ENCODE data around the gene TNFRSF12A.

Gene TNFRSF12A

DNA sequence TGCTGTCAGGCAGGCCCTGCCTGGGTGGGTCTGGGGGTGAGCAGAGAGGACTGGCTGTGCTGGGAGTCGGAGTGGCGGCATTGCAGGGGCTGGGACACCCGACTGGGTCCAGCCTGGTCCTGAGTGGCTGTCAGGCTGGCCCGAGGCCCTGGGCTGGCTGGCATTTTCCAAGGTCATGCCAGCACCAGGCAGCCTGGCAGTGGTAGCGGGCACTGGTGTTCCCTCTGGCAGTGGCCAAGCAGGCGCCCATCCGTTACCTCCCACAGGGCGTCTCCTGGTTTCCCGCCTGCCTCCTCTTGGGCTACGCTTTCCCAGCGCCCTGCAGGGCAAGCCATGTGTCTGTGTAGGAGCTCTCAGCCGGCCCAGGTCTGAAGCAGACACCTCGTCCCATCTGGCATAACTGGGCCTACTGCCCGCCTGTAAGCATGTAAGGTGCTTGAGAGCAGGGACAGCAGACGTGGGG is 34.2 kb upstream of the TNFRSF12A start:
- DNase-seq (ENCODE audit: low read depth, low spot score) = no peak

- DNase-seq (ENCODE audit: low read depth, low spot score) = no peak
Observed at GRCh38 chr16:2986623-2987188, 33.5 kb upstream of the TNFRSF12A start.

DNA sequence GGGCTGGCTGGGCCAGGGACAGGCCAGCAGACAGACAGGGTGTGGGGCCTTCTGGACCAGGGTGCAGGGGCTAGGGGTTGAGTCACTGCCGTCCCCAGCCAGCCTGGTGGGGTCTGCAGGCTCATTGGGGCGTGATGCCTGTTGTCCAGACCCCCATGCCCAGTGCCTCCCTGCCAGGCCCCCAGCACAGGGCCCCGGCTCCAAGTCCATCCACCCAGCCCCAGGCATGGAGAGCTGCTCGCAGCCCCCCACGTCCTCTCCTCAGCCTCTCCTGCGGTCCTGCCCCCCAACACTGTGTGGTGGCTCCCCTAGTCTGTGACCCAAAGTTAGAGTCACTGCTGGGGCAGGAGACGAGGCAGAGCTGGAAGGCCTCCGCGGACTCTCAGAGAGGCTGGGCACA is 32.9 kb upstream of the TNFRSF12A start:
- no peak for DNase-seq (ENCODE audit: low read depth, low spot score)

DNA sequence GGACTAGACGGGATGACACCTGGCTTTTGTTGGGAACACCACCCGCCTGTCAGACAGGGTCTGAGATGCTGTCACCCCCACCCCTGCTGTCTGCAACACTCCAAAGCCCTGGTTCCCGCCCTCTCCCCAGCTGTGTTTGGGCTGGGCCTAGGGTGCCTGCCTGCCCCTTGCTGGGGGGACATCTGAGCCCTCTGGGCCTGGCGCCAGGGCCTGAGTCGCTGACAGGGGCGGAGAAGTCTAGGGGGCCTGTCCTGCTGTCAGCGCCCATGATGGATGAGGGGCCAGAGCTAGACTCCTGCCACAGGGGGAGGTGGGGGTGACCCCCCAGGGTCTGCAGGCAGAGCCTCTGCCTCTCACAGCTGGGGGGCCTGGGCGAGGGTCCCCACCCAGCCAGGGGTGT is 32.3 kb upstream of the TNFRSF12A start:
- no peak for DNase-seq (ENCODE audit: low read depth, low spot score)

- DNase-seq (ENCODE audit: low read depth, low spot score) = no peak
Observed at GRCh38 chr16:2988590-2989099, 31.5 kb upstream of the TNFRSF12A start.

DNA sequence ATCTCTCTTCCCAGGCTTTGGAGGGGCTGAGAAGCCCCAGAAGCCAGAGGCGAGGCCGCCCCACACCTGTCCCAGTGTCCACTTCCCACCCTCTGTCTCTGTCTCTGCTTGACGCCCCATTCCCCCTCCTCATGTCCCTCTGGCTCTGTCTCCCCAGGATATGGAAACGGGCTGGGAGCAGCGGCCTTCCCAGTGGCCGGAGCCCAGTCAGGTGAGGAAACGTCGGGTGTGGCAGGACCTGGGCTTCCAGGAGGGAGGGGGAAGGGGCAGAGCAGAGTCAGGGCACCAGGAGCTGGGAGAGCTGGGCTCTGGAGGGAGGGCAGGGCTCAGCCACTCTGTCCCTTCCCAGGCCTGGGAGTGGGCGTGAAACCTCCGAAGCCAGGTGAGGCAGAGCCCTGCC is 29.3 kb upstream of the TNFRSF12A start:
- no peak for DNase-seq (ENCODE audit: low read depth, low spot score)

DNA sequence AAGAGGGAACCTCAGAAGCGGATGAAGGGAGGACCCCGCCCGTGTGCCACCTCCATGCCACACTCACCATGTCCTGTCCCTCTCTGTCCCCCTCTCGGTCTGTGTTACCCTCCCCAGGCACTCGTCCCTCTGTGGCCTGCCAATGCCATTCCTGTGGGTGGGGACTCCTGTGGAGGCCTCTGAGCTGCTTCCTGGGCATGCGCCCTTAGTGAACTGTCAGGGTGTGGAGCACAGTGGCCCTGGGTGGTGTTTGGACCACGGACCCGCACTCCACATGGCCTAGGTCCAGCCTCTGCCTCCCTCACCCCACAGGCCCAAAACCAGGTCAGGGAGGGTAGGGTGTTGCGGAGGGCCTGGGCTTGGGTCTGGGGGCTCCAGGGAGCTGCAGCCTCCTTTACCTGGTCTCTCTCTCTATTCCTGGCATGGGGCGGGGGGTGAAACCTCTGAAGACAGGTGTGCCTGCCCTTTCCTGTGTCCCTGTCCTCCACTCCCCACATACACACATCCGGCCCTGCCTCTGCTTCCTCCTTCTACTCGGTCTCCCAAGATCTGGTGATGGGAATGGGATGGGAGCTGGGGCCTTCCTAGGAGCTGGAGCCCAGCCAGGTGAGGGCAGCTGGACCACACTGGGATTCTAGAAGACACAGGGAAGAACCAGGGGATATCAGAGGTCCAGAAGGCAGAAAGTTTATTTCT is 28.5 kb upstream of the TNFRSF12A start:
- no peak for DNase-seq (ENCODE audit: low read depth, low spot score)

DNA sequence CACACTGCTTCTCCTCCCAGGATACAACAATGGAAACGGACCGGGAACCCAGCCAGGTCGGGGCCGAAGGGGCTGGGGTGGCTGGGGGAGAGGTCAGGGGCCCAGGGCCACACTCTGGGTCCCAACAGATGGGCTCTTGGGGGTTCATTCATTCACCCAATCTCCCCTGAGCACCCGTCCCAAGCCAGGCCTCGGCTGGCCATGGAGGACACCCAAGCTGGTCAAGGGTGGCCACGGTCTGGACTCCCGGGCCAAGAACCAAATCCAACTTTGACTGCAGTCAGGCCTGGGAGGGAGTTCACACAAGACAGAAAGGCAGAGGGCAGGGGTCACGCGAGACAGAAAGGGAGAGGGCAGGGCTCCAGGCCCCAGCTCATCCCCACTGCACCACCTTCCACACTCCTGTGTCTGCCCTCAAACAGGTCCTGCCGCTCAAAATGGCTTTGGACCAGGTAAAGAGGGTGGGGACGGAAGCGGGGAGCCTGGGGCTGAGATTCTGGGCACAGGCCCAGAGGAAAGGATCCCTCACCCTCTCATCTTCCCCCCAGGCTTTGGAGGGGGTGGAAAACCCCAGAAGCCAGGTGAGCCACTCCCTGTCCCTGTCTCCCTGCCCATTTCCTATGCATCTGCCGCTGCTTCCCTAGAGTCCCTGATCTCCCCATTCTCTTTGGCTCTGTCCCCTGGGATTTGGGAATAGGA is 27.6 kb upstream of the TNFRSF12A start:
- DNase-seq (ENCODE audit: low read depth, low spot score) = no peak

- DNase-seq (ENCODE audit: low read depth, low spot score) = no peak
Observed at GRCh38 chr16:2996298-2996697, 23.9 kb upstream of the TNFRSF12A start.

DNA sequence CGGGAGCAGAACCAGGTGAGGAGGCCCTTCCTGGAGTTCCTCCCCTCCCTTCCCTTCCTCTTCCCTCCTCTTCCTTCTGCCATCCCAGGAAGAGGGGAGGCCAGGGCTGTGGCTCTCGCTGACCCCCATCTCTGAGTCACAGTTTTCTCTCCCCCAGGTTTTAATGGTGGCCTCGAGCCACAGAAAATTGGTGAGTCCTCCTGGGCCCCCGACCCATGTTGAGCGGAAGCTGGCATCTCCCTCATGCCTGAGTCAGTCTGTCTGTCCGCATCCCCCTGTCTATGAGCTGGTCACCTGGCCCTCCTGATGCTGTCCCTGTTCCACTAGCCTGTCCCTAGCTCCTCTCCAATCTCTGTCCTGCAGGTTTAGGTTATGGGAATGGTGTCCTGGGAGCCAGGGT is 20.2 kb upstream of the TNFRSF12A start:
- DNase-seq (ENCODE audit: low read depth, low spot score) = no peak

DNA sequence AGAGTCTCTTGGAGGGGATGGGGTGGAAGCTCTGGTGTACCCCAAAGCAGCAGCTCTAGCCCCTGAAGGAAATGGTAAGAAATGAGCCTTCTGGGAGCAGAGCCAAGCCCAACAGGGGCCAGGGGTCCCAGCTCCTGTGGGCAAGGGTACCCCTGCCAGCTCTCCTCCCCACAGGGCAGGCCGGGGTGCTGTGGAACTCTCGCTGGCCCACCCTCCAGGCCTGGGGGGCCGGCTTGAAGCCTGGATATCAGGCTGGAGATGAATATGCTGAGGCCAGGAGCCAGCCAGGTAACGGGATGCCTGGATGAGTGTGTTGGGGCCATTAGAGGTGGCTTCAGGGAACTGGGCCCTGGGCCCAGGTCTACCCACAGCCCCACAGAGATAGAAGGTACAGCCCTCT is 19.6 kb upstream of the TNFRSF12A start:
- DNase-seq (ENCODE audit: low read depth, low spot score) = no peak

DNA sequence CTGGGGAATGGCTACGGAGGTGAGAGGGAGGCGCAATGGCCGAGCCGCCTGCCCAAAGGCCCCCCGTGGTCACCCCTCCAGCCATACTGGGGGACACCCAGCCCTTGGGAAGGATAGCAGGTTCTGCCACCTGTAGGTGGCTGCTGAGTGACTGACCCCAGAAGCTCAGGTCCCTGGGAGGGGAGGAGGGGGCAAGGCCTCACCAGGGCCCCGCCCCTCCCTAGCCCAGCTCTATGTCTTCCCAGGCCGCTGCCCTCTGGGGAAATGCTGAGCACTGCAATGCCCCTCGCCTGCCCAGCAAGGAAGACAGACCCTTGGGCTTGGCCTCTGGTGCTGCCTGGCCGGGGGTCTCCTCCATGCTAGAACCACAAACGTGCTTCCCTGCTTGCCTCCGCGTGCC is 18.9 kb upstream of the TNFRSF12A start:
- DNase-seq (ENCODE audit: low read depth, low spot score) = no peak

- peak; percentile 92 for DNase-seq (ENCODE audit: low read depth, low spot score)
Observed at GRCh38 chr16:3003582-3004270, 16.4 kb upstream of the TNFRSF12A start.

- no peak for DNase-seq (ENCODE audit: low read depth, low spot score)
Observed at GRCh38 chr16:3004319-3004718, 15.8 kb upstream of the TNFRSF12A start.

GRCh38 chr16:3004781-3005284 is 15.3 kb upstream of the TNFRSF12A start:
- no peak for DNase-seq (ENCODE audit: low read depth, low spot score)

DNA sequence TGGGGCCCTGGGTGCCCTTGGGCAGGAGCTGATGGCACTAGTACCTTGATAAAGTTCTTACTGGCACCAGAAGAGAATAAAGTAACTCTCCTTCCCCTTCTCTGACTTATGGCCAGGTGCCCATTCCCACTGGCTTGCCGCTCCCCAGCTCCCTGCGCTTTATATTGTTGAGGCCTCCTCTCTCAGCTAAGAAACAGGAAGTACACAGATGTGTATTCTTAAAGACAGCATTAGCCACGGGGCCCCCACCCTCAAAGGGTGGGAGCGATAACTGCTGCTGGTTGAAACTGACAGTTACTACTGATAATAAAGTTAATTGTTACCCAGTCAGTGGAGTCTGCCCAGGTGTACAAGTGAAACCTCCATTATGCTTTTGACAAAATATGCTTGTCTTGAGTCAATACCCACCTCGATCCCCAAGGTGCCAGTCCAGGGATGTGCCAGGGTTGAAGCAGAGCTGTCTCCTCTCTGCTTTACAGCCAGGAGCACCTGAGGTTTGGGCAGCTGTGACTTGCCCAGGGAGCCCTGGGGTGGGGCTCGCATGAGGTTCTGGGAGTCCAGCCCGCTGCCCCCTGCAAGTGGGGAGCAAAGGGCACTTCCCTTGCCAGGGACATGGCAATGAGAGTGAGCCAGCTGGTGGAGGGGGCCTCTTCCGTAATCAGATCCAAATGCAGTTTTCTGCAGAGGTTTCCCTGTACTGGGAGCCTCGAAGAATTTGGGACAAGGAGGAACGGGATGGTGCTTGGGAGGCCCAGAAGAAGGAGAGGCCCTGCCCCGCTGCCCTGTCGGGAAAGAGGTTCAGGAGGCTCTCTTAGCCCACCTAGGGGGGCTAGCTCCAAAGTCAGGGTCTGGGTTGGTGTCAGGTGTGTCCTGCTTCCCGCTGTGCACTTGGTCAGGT is 12.9 kb upstream of the TNFRSF12A start:
- no peak for DNase-seq (ENCODE audit: low read depth, low spot score)

DNA sequence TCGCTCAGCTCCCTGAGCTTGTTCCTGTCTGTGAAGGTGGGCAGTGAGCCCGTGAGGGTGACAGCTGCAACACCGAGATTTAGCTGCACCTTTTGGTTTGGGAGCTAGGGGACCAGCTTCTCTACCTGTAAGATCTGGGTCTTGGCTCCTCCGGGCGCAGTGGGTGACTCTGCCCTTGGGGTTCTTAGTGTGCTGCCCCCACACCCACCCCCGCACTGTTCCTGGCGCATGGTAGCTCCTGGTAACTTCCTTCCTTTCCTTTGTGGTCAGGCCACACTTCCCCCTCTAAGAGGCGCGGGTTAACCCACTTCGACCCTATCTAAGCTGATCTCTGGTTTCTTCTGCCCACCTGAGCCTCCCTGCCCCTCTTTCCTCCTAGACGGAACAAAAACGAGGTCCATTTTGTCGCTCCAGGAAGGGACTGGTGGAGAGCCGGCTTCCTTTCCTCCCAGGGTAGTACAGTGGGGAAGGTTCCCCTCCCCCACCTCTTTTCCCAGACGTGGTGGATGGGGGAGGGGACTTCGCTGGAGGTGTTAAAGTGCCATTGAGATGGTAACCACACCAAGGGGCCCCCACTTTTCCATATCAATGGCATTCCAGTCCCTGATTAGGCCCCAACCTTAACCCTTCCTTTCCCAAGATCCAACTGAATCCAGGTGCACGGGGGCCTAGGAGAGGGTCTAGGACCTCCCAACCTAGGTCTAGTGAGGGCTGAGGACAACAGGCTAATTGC is 12.0 kb upstream of the TNFRSF12A start:
- no peak for DNase-seq (ENCODE audit: low read depth, low spot score)

DNA sequence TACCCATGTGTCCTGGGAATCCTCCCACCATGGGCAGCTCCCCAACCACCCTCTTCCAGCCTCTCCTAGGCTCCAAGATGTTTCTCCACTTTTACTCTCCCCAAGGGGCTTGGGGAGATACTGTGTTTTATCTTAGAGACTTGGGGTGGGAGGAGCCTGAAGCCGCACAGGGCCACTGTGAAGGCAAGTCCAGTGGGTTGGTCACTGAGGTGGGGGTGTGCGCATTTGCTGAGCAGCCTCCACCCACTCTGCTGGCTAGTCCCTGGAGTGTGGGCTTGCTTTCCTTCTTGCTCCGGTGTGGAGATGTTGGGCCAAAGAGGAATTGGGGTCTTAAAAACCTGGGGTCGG is 11.5 kb upstream of the TNFRSF12A start:
- DNase-seq (ENCODE audit: low read depth, low spot score) = no peak

DNA sequence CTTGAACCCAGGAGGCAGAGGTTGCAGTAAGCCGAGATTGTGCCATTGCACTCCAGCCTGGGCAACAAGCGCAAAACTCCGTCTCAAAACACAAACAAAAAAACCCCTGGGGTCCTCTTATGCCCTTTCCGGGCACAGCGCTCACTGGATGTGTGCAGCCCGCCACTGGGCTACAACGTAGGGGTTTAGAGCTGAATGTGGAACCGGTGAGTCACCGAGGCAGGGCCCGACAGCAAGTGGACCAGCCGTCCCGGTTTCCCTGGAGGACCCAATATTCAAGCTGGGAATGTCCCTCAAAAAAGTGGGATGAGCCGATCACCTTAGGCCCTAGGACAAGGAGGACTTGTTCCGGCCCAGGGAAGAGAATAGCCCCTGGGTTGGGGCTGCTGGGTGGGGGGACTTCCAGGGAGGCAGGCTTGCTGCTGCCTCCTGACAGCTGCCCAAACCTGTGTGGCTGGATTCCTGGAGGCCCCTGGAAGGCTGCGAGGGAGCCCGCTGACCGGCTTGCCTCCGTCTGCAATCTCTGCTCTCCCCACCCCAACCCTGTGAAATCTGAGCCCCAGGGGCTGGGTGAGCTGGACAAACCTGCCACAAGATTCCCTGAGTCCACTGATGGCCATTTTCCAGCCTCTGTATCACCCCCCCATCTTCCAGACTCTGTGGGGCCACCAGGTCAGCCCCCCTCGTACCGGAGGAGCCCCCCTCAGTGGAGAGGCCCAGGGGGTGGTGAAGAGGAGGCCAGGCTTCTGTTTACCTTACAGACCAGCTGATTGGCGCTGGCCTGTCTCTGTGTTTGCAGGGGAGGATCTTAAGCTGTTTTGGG is 10.4 kb upstream of the TNFRSF12A start:
- DNase-seq (ENCODE audit: low read depth, low spot score) = no peak

DNA sequence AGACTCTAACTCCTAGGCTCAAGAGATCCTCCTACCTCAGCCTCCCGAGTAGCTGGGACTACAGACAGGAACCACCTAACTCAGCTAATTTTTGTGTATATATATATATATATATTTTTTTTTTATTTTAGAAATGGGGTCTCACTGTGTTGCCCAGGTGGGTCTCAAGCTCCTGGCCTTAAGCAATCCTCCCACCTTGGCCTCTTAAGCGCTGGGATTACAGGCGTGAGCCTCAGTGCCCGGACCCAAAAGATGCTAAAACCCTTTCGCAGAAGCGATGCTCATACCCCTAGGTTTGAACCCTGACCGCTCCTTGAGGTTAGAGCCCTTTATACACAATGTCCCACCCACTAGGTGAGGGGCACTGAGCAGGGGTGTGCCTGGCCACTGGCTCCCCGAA is 9.7 kb upstream of the TNFRSF12A start:
- no peak for DNase-seq (ENCODE audit: low read depth, low spot score)

Measured in activated naive CD8-positive, alpha-beta T cell treated with anti-CD3 and anti-CD28 coated beads, Interleukin-2, amount 50 U/mL, for 16 hours (primary cell).